ENCODE measurements around the gene FASTK. TPM values are rescaled to one million over a fixed set of nuclear protein-coding genes. Genes with fewer than 3 reads are reported as not detected.

Gene FASTK
- polyA plus RNA-seq, 1 experiment: 44.1 TPM

- ChIA-PET CTCF (no interaction called here), POLR2A (no interaction called here)
- no peak overlapping the region for H3K4me3 ChIP-seq (ENCODE audit: low read depth, low read length)
- TF ChIP-seq CTCF (IDR thresholded peaks at IDR 0.05; ENCODE audit: low read depth, low read length): no peak
- no peak for DNase-seq (ENCODE audit: low read depth, low spot score)
- H3K27ac ChIP-seq (ENCODE audit: low read depth, low read length): no peak overlapping the region
- H3K9me3 ChIP-seq (ENCODE audit: control insufficient read depth, insufficient read depth, low read length): no peaks in the 10 kb centered on the region; the same call in 1 of the 2 replicates
- no peaks in the 10 kb centered on the region for H3K27me3 ChIP-seq (ENCODE audit: control insufficient read depth, insufficient read depth, low read length)
Observed at GRCh38 chr7:151035902-151036301, 44.7 kb downstream of the FASTK start.

GRCh38 chr7:151035026-151035717 is 45.4 kb downstream of the FASTK start:
- H3K9me3 ChIP-seq (ENCODE audit: control insufficient read depth, insufficient read depth, low read length): no peaks in the 10 kb centered on the region
- CTCF ChIA-PET: no interaction called here
- no peak overlapping the region for H3K4me3 ChIP-seq (ENCODE audit: low read depth, low read length)
- H3K27ac ChIP-seq (ENCODE audit: low read depth, low read length): no peak overlapping the region
- H3K27me3 ChIP-seq (ENCODE audit: control insufficient read depth, insufficient read depth, low read length): no peaks in the 10 kb centered on the region
- no peak for TF ChIP-seq CTCF (IDR thresholded peaks at IDR 0.05; ENCODE audit: low read depth, low read length)
- no peak for DNase-seq (ENCODE audit: low read depth, low spot score)
- POLR2A ChIA-PET: no interaction called here

- no peak for DNase-seq (ENCODE audit: low read depth, low spot score)
- H3K27ac ChIP-seq (ENCODE audit: low read depth, low read length): no peak overlapping the region
- no peak for TF ChIP-seq CTCF (IDR thresholded peaks at IDR 0.05; ENCODE audit: low read depth, low read length)
- ChIA-PET CTCF (no interaction called here), POLR2A (no interaction called here)
- no peaks in the 10 kb centered on the region for H3K27me3 ChIP-seq (ENCODE audit: control insufficient read depth, insufficient read depth, low read length)
- no peak overlapping the region for H3K4me3 ChIP-seq (ENCODE audit: low read depth, low read length)
- no peaks in the 10 kb centered on the region for H3K9me3 ChIP-seq (ENCODE audit: control insufficient read depth, insufficient read depth, low read length)
Observed at GRCh38 chr7:151034312-151035025, 46.1 kb downstream of the FASTK start.

GRCh38 chr7:151033864-151034249 is 46.8 kb downstream of the FASTK start:
- ChIA-PET POLR2A (no interaction called here), CTCF (no interaction called here)
- Histone ChIP-seq H3K4me3 (ENCODE audit: low read depth, low read length) (no peak overlapping the region), H3K27me3 (ENCODE audit: control insufficient read depth, insufficient read depth, low read length) (no peaks in the 10 kb centered on the region), H3K27ac (ENCODE audit: low read depth, low read length) (no peak overlapping the region), H3K9me3 (ENCODE audit: control insufficient read depth, insufficient read depth, low read length) (no peaks in the 10 kb centered on the region)
- DNase-seq (ENCODE audit: low read depth, low spot score): no peak
- TF ChIP-seq CTCF (IDR thresholded peaks at IDR 0.05; ENCODE audit: low read depth, low read length): no peak
